ENCODE data around the gene ABCB1.
A peak's percentile ranks its signal among the peaks of the same experiment; 100 is the strongest.
"Not testable (repeated sequence)": the region's sequence is repeated elsewhere in the genome, so short reads cannot be mapped to it uniquely, and the experiment has no call there.

The ABCB1 gene

GRCh38 chr7:87574630-87575029 is 26.1 kb downstream of the ABCB1 start:
- no peak for DNase-seq

GRCh38 chr7:87572513-87572912 is 28.2 kb downstream of the ABCB1 start:
- not testable (repeated sequence) for DNase-seq

GRCh38 chr7:87570178-87570577 is 30.5 kb downstream of the ABCB1 start:
- DNase-seq: no peak

GRCh38 chr7:87567052-87567451 is 33.6 kb downstream of the ABCB1 start:
- DNase-seq: peak; percentile 15

GRCh38 chr7:87566311-87566900 is 34.3 kb downstream of the ABCB1 start:
- DNase-seq: no peak

- no peak for DNase-seq
These were observed 34.8 kb downstream of the ABCB1 start for GRCh38 chr7:87565877-87566276.

- DNase-seq: peak; percentile 10
These were observed 36.3 kb downstream of the ABCB1 start for GRCh38 chr7:87564296-87564963.

GRCh38 chr7:87561702-87562101 is 39.0 kb downstream of the ABCB1 start:
- no peak for DNase-seq

GRCh38 chr7:87561102-87561501 is 39.6 kb downstream of the ABCB1 start:
- no peak for DNase-seq

GRCh38 chr7:87552351-87552900 is 48.3 kb downstream of the ABCB1 start:
- DNase-seq: no peak

- no peak for DNase-seq
These were observed 52.4 kb downstream of the ABCB1 start for GRCh38 chr7:87548123-87548919.

- DNase-seq: no peak
These were observed 54.9 kb downstream of the ABCB1 start for GRCh38 chr7:87545760-87546159.

GRCh38 chr7:87543623-87544022 is 57.1 kb downstream of the ABCB1 start:
- DNase-seq: no peak

- DNase-seq: no peak
These were observed 59.0 kb downstream of the ABCB1 start for GRCh38 chr7:87541648-87542047.

- no peak for DNase-seq
These were observed 62.6 kb downstream of the ABCB1 start for GRCh38 chr7:87538052-87538451.

- no peak for DNase-seq
These were observed 66.6 kb downstream of the ABCB1 start for GRCh38 chr7:87534072-87534471.

GRCh38 chr7:87530126-87530525 is 70.6 kb downstream of the ABCB1 start:
- no peak for DNase-seq

- no peak for DNase-seq
These were observed 72.0 kb downstream of the ABCB1 start for GRCh38 chr7:87528730-87529129.

- DNase-seq: no peak
These were observed 81.9 kb downstream of the ABCB1 start for GRCh38 chr7:87518735-87519134.

- no peak for DNase-seq
These were observed 82.8 kb downstream of the ABCB1 start for GRCh38 chr7:87517891-87518290.

GRCh38 chr7:87517136-87517815 is 83.4 kb downstream of the ABCB1 start:
- DNase-seq: no peak

GRCh38 chr7:87513735-87514335 is 86.8 kb downstream of the ABCB1 start:
- no peak for DNase-seq

- DNase-seq: no peak
These were observed 87.8 kb downstream of the ABCB1 start for GRCh38 chr7:87512906-87513305.

Data from NCI-H1105 treated with DMSO at 0.1 percent for 48 hours (cell line).